GM19467 (cell line): Measurements from ENCODE around the gene KDM3B.

Source experiments
- ATAC-seq: cut with Tn5 transposase; IDR thresholded peaks from one replicate; pipeline ENCODE4 v1.9.1; 2021; ENCODE audit warnings: mild to moderate bottlenecking, moderate library complexity; ENCODE audit not compliant: unreplicated experiment

Gene KDM3B

DNA sequence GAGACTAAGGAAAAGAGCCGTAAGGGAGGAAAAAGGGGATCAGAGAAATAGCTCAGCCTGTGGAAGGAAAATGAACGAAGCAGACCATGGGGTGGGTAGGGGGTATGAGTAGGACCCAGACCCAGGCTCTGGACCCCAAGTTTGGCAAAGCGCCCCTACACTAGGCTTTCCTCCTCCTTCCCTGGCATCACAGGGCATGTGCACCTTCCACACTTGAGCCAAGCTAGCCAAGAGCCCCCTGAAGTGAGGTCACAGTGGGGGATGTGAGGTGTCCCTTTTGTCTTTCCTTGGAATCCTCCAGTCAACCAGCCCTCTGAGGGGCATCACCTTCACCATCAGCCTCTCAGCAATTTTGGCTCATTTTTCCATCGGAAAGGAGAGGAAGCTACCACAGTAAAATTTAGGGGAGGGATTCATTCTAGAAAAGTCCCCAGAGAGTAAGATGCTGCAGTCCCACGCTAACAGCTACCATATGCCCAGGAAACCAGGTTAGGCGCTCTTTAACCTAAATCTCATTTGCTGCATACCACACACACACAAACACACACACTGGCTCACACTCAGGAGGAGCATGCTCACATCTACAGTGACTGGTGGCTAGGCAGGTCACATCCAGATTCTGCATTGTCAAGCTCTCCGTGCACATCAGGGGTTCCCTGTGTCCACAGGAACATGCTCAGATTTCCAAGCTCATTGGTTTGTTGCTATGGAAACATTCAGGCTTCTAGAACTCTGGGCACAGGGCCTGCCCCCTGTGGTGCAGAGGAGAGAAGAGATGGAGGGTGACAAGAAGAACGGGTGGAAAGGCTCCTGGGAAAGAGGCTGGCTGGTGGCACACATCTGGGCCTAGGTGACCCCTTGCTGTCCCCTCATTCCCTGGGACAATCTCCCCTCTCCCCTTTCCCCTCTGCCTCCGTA lies 96.3 kb downstream of the KDM3B start:
- no peak for ATAC-seq

DNA sequence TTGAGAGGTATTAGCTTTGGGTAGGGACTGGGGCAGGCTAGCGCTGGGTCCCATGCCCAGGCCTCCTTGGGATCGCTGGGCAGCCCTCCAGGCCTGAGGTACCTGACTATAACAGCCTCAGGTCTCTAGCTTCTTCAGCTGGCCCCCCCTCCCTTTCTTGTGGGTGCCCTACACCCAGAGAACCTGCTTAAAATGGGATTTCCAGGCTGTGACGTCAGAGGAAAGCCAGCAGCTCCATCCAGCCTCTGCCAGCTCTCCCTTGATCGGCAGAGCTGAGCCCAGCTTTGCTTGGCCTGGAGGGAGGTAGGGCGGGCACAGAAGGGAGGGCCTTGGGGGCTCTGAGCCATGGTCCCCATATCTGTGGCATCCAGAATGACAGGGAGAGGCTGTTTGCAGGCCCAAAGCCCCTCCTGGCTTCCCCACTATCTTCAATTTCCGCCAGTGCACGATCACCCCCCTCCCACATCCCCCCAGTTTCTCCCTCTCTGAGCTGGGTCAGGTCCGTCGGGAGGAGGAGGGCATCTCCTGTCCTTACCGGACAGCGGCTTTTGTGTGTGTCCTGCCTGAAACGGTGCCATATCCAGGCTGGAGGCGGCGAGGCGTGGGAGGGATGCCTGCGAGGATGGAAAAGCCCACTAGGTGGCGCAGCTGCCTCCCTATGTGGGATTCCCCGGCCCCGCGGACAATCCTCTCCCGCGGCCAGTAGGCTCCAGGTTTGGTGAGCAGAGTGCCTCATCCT lies 97.2 kb downstream of the KDM3B start:
- ATAC-seq, result peak; percentile 76

DNA sequence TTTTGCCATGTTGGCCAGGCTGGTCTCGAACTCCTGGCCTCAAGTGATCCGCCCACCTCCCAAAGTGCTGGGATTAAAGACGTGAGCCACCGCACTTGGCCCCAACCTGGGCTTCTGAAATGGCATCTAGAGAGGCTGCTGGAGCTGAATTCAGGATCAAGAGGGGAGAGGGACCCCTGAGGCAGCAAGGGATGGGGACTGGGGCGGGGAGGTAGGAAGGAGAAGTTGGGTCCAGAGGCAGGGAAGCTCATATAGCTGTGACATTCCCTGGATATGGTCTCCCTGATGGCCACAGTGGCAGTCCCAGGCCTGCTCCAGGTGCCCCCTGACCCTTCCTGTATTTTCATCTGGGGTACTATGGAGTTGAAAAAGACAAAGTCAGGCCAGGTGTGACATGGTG lies 98.5 kb downstream of the KDM3B start:
- no peak for ATAC-seq

DNA sequence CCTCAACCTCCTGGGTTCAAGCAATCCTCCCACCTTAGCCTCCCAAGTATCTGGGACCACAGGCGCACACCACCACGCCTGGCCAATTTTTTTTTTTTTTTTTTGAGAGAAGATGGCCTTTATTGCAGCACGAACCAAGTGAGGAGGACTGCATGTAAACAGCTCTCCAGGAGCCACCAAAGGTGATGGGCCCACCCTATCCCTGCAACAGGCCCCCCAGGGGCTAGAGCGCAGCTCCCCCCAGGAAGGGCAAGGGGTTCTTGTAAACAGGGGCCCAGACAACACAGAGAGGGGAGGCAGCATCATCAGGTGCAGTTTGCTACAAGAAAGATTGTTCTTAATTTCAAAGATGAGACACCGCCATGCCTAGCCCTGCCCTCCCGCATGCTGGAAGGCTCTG lies 100.2 kb downstream of the KDM3B start:
- no peak for ATAC-seq

DNA sequence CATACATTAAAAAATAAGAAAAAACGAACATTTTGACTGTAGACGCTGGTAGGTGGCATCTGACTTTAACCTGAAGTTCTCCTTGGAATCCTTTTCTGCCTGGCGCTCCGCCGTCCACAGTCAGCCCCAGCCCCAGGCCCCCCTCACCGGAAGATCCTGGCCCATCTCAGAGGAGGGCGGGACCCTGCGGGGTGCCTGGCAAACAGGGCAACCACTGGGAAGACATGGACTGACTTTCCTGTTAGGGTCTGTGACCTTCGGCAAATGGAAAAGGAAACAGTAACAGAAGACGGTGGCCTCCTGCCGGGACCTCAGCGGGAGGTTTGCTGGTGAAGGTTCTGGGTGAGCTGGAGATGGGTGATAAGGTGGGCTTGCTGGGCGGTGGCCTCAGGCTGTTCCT lies 101.1 kb downstream of the KDM3B start:
- no peak for ATAC-seq

DNA sequence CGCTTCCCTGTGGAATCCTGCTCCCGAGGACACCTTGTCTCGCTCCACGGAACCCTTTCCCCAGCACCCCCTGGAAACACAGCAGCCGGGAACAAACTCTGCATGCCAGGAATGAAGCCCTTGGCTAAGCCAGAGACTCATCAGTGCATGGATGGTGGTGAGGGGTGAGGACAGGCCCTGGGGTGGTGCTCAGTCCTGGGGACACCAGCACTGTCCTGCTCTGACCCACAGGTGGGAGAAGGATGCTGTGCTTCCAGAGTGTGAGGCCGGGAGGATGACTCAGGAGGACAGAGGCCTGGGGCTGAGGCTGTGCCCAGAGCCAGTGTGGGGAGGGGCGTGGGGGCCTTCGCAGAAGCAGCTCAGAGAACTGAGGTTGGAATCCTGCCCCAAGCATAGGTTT lies 101.6 kb downstream of the KDM3B start:
- ATAC-seq, result no peak

DNA sequence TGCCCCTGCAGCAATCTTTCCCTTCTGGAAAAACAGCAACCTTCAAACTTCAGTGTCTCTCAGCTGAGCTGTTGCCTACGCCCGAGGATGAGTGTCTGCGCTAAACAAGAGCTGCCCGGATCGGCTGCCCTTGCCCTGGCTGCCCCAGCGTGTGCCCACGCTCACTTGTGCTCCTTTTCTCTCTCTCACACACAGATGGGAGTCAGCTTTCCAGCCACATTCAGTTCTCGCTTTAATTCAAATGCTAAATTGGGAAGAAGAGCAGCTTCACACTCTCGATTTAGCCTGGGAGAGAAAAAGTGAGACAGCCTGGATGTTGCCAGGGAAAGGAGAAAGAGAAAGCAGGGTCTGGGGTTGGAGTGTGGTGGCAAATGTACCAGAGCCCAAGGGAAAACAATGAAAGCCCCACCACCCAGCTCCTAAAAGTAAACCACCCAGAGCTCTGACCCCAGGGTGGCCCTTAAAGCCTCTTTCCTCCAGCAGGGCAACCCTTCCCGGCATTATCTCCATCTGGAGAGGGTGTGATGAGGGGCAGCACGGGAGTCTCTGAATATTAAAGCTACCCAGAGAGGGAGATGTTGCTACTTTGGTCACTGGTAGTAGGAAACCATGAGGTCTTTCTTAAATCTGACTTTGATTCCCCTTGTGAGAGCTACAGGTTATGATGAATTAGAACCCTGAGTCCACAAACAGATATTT lies 102.9 kb downstream of the KDM3B start:
- no peak for ATAC-seq

DNA sequence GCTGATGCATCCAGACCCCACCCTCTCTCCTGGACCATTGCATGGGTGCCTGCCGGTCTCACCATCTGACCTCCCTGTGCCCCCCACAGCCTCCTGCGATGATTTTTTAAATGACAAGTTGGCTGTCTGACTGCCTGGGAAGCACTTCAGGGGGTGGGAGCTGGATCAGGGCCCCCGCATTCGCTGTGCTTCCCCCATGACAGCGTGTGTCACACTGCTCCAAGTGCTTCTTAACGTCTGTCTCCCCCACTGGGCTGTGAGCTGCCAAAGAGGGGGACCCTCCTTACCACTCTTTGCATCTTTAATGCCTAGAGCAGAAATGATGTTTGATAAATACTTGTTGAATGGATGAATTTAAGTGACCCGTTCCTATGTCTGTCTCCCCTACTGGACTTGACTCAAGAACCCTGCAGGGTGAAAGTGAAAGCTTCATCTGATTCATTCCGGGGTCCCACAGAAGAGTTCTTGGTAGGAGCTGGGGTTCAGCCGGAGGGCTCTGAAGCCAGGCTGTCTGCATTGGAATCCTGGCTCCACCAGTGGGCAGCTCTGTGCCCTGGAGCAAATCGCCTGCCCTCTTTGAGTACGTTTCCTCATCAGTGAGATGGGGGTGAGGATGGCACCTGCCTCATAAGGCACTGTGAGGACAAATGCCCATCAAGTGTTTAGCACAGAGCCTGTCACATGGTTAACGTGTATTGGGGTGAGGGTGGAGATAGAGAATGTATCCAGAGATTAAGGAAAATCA lies 105.2 kb downstream of the KDM3B start:
- ATAC-seq, result no peak

DNA sequence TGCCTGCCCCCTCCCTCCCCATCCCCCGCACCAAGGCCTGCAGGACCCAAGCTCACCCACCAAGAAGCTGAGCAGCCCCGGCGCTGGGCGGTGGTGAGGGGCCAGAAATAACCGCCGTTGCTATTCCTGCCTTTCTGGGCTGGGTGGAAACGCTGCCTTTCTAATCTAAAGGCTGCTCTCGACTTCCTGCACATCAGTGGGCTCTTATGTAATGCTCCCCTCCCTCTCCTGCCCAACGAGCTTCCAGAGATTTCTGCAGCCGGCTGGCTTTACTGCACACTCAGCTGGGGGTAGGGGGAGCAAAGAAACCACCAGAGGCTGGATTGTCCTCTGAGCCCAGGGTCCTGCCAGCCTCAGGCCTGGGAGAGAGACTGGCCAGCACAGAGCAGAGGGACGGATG lies 105.9 kb downstream of the KDM3B start:
- no peak for ATAC-seq

DNA sequence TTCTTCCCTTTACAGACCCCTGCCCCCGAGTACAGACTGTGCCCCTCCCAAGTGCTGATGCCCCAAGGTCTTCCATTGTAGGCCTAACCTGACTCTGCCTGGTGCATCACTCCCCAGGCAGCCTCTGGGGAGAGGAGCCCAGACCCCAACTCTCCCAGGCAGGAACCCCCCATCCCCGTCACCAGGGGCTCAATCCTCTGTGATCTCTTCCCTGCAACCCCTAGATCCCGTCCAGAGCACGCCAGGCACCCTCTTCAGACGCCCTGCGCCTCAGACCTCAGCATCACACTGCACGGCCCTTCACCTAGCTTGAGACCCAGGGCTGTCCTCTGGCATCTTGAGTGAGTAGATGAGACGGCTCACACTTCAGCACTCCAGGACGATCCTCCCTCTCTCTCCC lies 106.4 kb downstream of the KDM3B start:
- no peak for ATAC-seq

DNA sequence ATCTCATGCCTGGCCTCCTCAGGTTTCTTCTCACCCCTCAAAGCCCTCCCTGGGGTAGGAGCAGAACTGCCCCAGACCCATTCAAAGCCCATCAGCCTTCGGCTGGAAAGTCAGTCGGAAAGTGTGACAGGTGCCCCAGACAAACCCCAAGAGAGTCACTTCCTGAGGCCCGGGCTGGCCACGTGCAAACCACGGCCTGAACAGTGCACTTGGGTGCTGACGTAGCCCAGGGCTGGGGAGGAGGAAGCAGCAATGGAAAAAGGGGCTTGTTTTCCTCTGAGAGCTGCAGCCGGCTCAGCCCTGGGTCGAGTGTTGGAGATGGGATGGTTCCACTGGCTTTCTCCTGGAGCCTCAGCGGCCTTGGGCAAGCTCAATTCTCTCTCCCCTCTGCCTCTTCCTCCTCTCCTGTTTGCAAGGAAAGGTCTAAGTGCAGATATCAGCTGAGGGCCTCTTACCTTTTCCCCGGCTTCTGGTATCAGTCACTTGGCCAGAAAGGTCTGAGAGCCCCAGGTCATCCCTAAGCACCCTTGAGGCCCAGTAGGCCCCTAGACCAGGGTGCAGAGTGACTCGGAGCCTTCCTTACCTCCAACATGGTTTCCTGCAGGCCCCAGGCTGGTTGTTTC lies 106.9 kb downstream of the KDM3B start:
- no peak for ATAC-seq

DNA sequence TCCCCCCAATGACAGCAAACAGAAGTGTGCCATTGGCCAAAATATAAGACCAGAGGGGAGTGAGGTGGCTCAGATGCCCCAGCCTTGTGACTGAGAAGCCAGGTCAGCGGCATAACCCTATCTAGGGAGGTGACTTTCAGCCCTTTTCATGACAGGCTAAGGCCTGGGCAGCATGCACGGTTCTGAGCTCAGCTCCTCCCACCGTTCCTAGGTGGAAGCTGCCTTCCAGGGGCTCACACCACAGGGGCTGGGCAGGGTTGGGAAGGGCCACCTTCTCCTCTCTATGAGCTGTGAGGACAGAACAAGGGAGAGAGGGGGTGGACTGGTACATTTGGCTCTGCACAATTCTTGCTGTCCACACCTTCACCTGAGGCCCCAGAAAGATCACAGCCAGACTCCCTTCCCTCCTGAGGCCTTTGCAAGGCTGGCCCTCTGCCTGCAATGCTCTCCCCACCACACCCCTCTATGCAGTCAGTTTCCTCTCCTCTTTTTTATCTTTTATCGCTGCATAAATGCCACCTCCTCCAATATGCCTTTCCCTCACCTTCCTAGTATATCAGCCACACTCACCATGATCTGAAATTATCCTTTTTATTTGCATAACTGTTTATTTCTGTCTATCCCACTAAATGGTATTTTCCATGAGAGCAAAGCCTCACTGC lies 107.7 kb downstream of the KDM3B start:
- ATAC-seq, result no peak

DNA sequence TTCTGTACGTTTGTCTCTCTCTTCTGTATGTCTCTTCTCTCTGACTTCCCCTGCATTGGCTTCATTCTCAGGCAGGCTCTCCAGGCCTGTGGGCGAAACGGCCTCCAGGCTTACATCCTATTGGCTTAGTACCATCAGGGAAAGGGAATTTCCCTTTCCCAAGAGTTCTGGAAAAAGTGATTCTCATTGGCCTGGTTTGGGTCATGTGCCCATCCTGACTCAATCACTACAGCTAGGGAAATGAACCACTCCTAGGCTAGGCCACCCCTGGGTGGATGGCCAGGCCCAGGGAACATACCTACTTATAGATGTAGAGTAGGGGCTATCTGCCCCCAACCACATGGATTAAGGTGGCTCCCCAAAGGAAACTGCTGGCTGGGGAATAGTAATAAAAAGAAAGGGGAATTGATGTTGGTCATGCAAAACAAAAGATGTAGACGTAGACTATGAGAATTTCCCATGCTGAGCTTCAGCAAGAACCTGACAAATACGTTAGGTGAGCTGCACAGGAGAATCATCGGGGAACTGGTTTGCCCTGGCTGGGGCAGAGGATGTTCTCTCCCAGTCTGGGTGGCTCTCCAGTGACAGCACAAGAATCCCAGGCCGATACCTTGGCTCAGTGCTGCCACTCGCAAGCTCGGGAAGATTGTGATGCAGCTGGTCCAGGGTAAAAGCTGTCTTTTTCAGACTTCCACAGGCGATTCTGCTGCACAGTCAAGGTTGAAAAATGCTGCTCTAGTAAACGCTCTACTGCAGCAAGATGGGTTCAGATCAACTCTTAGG lies 109.0 kb downstream of the KDM3B start:
- no peak for ATAC-seq

DNA sequence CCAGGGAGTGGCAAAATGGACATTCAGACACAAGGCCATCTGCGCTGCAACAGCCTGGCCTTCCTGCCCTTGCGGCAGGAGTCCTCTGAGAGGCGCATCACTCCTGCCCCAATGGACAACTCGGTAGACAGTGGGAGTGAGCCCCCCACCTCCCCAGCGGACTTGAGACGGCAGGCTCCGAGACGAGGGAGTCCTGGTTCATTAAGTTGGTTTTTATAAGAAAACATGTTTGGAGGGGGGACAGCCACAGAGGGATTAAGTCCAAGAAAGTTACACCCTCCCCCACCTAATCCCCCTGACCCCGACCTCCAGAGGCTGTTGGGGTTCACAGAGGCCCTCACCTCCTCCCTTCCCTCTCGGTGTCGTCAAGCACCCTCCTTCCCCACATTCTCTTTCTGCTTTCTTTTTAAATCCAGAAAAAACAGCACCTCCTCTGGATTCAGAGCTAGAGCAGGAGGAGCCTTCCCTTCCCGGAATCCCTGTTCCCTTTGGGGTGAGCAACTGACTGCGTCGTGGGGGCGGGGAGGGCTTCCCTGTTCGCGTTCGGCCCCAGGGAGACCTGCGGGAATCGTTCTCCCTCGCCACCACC lies 111.0 kb downstream of the KDM3B start:
- ATAC-seq, result no peak

DNA sequence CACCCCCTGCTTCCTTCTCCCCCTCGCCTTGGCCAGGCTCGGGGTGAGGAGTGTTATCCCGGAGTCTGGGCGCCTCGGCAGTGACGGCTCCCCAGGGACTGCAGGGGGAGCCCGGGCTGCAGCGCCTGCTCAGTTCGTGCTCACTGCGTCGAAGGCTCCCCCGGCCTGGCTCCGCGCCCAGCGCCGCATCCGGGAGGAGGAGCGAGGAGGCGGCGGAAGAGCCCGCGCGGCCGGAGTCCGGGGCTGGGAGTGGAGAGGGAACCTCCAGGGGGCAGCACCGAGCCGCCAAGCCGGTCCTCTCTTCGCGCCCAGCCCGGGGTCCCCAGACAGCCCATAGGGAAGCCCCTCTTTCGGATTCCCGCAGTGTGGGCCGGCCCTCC lies 111.5 kb downstream of the KDM3B start:
- peak; percentile 48 for ATAC-seq

DNA sequence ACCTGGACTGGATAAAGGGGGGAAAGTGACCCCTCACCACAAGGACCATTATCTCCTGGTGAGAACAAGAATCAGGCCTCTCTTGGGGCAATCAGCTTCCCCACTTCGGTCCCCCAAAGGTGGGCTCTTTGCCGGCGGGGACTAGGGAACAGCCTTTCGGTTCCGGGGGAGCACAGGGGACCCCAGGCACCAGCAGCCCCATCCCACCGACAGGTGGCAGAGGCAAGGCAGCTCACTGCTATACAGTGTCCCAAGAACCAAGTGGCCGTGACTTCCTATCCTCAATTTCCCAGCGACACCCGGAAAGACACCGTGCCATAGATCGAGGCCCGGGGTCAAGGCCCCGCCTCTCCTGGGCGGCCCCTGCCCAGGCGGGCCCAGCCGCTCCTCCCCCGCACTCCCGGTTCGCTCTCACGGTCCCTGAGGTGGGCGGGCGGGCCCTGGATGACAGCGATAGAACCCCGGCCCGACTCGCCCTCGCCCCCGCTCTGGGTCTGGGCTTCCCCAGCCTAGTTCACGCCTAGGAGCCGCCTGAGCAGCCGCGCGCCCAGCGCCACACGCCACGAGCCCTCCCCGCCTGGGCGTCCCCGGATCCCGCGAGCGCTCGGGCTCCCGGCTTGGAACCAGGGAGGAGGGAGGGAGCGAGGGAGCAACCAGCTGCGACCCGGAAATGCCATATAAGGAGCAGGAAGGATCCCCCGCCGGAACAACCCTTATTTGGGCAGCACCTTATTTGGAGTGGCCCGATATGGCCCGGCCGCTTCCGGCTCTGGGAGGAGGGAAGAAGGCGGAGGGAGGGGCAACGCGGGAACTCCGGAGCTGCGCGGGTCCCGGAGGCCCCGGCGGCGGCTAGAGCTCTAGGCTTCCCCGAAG lies 112.1 kb downstream of the KDM3B start:
- peak; percentile 65 for ATAC-seq

DNA sequence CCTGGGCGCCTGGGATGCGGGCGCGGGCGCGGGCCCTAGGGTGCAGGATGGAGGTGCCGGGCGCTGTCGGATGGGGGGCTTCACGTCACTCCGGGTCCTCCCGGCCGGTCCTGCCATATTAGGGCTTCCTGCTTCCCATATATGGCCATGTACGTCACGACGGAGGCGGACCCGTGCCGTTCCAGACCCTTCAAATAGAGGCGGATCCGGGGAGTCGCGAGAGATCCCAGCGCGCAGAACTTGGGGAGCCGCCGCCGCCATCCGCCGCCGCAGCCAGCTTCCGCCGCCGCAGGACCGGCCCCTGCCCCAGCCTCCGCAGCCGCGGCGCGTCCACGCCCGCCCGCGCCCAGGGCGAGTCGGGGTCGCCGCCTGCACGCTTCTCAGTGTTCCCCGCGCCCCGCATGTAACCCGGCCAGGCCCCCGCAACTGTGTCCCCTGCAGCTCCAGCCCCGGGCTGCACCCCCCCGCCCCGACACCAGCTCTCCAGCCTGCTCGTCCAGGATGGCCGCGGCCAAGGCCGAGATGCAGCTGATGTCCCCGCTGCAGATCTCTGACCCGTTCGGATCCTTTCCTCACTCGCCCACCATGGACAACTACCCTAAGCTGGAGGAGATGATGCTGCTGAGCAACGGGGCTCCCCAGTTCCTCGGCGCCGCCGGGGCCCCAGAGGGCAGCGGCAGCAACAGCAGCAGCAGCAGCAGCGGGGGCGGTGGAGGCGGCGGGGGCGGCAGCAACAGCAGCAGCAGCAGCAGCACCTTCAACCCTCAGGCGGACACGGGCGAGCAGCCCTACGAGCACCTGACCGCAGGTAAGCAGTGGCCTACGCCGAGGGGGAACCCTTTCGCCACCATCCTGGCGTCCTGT lies 113.0 kb downstream of the KDM3B start, which contains the start of gene EGR1:
TSS of gene EGR1 (plus strand) at position 219 of the 864 bp plus-strand sequence. CDS start at position 502, 283 bp downstream.
- peak; percentile 49 for ATAC-seq
